GM12891 (cell line): ENCODE results near the gene UBE2E2.

Experiments used
- DNase-seq: peaks from one replicate; pipeline ENCODE4 v3.0.0; 2011; ENCODE audit warnings: low spot score; ENCODE audit not compliant: insufficient read length
- FAIRE-seq: peaks from 2 replicates; lab custom pipeline; 2011; peaks lifted over from hg19 to GRCh38; lab: Jason Lieb, UNC
- PAX5 ChIP-seq: IDR thresholded peaks from 2 replicates; pipeline ENCODE4 v1.6.1; 2011; ENCODE audit warnings: low read length, moderate library complexity, mild to moderate bottlenecking; ENCODE audit not compliant: insufficient read depth, severe bottlenecking
- POLR2A ChIP-seq: IDR thresholded peaks from 2 replicates; pipeline ENCODE4 v1.6.1; 2011; ENCODE audit warnings: low read depth, low read length, control low read depth
- POLR2AphosphoS5 ChIP-seq: IDR thresholded peaks from 2 replicates; pipeline ENCODE4 v1.6.1; 2011; ENCODE audit warnings: low read depth, low read length, control low read depth
- POU2F2 ChIP-seq: IDR thresholded peaks from 2 replicates; pipeline ENCODE4 v1.6.1; 2011; ENCODE audit warnings: low read depth, mild to moderate bottlenecking, control low read depth, low read length, moderate library complexity
- SPI1 ChIP-seq: IDR thresholded peaks from 2 replicates; pipeline ENCODE4 v1.6.1; 2011; ENCODE audit warnings: low read depth, low read length, control low read depth
- TAF1 ChIP-seq: IDR thresholded peaks from 2 replicates; pipeline ENCODE4 v1.6.1; 2011; ENCODE audit warnings: low read depth, low read length, control low read depth

The UBE2E2 gene

DNA sequence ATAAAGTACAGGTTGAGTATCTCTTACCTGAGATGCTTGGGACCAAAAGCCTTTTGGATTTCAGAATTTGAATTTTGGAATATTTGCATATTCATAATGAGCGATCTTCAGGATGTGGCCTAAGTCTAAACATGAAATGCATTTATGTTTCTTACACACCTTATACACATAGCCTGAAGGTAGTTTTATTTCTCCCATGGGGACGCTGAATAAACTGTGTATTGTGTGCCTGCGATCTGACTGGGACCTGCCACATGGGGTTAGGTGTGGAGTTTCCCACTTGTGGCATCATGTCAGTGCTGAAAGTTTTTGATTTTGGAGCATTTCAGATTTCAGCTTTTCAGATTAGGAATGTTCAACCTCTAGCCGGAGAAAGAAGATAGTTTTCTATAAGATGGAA, 35.5 kb downstream of the UBE2E2 start:
- TF ChIP-seq POU2F2 (no peak), PAX5 (no peak), POLR2A (no peak), TAF1 (no peak), SPI1 (no peak), POLR2AphosphoS5 (no peak)
- DNase-seq: no peak
- no peak for FAIRE-seq

DNA sequence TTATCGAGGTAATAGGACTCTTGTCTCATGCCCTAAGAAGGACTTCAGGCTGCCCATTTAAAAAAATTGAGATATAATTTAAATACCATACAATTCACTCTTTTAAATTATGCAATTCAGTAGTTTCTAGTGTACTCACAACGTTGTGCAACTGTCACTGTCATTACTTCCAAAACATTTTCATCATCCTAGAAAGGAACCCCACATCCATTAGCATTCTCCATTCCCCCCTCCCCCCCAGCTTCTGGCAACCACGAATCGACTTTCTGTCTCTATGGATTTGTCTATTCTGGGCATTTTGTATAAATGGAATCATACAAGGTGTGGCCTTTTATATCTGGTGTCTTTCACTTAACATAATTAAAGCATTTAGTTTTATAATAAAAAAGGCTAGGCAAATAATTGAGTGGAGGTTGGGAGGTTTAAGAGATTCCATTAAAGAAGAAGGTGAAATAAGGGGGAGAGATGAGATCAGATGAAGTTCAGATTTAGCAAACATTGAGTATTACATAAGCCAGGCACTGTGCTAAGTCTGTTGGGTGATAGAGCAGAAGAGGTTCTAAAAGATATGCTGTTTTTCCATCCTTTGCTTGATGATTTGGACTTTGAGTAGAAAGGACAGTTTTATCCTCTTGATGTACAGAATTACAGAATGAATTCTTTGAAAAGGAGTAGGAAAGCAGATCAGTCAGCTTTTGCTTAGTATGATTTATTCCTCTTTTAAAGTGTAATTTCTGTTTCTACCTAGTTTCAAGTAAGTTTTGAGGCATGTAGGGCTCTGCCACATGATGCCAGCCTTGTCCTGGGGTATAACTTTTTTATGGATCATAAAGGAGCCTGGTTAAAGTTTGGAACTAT, 36.3 kb downstream of the UBE2E2 start:
- TF ChIP-seq POLR2A (no peak), POU2F2 (no peak), TAF1 (no peak)
- no peak for FAIRE-seq
- no peak for DNase-seq

DNA sequence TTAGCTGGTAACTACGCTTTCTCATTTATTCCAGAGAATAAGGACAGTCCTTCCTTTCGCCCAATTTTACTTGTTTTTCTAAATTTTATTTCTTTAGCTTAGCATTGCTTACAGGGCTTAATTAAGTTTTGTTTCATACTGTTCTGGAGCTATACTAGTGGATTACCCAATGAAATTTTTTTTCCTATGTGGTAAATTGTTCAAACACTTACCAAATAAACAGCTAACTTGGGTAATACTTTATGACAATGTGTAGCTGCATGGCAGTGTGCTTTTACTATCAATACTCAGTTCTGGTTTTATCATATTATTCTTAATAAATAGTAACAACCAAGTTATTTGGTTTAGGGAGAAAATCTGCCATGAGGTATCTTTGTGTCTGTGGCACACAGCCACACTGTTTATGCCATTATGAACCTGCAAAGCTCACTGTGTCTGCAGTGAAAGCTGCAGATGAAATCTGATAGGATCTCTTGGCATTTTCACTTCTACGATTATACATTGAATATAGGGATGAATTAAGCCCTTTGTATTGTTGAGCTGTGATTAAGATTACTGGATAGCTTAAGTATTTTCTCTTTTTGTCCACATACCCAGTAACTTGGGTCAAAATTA, 37.2 kb downstream of the UBE2E2 start:
- FAIRE-seq (no peak), DNase-seq (no peak)
- TF ChIP-seq POLR2AphosphoS5: no peak
- TF ChIP-seq POU2F2: no peak
- TF ChIP-seq SPI1: no peak

DNA sequence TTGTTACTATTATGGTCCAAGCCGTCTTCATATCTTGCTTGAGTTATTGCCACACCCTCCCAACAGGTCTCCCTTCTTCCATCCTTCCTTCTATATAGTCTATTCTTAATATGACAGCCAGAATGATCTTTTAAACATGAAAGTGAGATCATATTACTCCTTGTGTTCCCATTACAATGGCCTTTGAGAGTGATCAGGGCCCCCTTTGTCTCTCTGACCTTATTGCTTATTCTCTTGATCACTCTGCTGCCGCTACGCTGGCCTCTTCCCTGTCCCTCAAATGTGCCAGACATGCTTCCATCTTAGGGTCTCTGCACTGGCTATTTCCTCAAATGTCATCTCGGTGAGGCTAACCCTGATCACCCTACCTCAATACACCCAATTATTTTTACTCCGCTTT, 38.1 kb downstream of the UBE2E2 start:
- TF ChIP-seq TAF1 (no peak), POLR2AphosphoS5 (no peak), POU2F2 (no peak)
- FAIRE-seq (peak; percentile 5), DNase-seq (no peak)

DNA sequence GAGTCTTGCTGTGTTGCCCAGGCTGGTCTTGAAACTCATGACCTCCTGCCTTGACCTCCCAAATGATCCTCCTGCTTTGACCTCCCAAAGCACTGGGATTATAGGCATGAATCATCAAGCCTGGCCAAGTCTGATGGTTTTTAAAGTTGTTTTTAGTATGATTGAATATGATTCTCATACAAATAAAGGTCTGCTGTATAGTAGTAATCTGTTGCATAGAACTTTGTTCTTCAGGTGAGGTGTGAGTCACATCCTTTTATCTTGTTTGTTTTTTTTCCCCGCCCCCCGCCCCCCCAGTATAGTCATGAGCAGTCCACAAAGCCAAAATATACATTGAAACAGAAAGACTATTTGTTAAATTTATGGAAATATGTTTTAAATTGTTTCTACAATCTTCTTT, 39.0 kb downstream of the UBE2E2 start:
- DNase-seq: no peak
- FAIRE-seq: no peak
- TF ChIP-seq TAF1: no peak
- TF ChIP-seq POLR2A: no peak
- no peak for TF ChIP-seq POU2F2
- TF ChIP-seq PAX5: no peak
- no peak for TF ChIP-seq SPI1
- TF ChIP-seq POLR2AphosphoS5: no peak

DNA sequence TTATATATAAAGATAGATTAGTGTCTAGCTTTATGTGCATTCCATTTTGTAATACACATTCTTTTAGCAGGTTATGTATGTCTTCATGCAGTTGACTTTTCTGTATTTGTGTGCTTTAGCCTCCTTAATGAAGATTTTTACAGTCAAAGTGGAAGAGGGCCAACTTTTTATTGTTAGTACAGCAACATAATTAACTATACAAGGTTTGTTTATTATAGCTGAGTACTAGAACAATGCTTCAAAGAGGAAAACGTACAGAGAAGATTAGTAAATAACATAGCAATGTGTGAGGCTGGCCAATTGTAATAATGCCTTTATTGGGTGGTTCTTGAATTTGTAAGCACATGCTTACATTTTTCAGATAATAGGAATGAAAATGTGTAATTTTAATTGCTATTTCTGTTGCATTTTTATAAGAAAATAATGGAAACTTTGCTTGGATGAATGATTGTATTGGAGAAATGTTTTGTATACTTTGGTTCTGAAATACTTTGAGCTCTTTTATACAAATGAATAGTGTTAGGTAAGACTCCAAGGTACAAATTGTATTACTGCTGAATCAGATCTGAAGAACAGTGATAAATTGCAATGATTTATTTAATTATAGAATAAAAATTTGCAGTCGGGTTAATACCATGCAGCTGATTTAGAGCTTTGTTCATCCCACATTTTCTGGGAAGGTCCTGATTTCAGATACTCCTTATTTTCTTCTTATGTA, 41.4 kb downstream of the UBE2E2 start:
- FAIRE-seq (no peak), DNase-seq (no peak)
- TF ChIP-seq POU2F2 (no peak), TAF1 (no peak), POLR2AphosphoS5 (no peak), PAX5 (no peak), POLR2A (no peak), SPI1 (no peak)

DNA sequence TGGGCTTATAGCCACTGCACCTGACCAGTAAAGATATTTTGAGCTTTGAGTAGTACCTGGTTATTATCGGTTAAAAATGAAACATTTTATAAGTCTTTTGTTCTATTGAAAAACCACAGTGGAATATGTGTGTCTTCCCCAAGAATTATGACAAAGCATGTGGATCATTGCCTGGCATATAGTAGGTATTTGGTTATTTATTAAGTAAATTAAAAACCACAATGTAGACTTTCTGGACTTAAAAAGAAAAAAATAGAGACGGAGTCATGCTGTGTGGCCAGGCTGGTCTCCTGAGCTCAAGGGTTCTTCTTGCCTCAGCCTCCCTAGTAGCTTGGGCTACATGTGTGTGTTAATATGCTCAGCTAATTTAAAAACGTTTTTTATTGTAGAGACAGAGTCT, 43.5 kb downstream of the UBE2E2 start:
- no peak for FAIRE-seq
- no peak for TF ChIP-seq TAF1
- no peak for TF ChIP-seq SPI1
- no peak for TF ChIP-seq POLR2AphosphoS5
- TF ChIP-seq POU2F2: no peak
- no peak for TF ChIP-seq PAX5
- TF ChIP-seq POLR2A: no peak
- DNase-seq: no peak

DNA sequence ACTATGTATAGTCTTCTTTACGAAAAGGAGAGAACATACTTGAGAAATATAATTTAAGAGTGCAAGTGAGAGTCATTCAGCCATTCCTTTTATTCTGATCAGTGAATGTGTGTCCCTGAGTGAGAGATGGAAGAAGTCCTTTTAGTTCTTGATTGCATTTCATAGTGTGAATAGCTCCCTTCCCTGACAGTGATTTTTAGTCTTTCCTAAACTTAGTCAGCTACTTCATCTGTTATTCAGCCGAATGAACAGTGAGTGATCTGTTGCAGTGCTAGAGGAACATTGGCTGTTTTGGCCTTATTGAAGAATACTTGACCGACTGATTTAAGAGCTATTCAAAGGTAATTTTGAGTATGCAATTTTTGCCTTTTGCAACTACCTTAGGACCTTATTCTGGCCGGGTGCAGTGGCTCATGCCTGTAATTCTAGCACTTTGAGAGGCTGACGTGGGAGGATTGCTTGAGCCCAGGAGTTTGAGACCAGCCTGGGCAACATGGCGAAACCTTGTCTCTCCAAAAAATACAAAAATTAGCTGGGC, 45.5 kb downstream of the UBE2E2 start:
- FAIRE-seq: peak; percentile 9
- DNase-seq: no peak
- TF ChIP-seq TAF1: no peak
- TF ChIP-seq POLR2A: no peak

DNA sequence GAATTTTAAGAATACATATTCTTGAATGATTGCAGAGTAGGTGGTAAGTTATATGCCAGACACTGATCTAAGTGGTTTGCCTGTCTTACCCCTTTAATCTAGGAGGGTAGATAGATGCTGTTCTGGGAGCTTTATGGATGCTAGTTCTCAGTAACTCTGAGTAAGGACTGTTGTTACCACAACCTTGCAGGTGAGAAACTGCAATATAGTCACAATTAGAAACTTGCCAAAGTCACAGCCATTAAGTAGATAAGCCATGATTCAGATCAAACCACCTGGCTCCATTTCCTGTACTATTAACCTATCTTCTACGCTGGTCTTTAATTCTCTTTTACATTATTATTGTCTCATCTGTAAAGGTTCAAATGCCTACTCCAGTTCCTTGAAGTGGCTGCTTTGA, 46.8 kb downstream of the UBE2E2 start:
- no peak for TF ChIP-seq PAX5
- FAIRE-seq: no peak
- no peak for DNase-seq

DNA sequence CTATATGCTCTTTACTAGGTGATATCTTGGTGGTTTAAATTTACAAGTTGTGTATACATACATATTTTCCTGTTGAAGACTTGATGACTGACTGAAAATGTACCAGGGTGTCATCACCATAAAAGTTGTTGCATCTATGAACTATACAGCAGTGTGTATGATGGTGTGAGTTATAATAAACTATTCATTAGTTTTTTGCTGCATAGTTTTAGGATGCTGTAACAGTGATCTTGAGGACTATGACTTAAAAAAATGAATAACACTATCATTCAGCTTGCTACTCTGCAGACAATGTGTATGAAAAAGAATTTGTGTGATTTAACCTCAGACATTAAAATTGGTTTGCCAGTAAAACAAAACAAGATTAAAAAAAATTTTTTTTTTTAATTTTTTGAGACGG, 49.0 kb downstream of the UBE2E2 start:
- DNase-seq: no peak
- no peak for FAIRE-seq
- TF ChIP-seq PAX5 (no peak), POLR2AphosphoS5 (no peak), POU2F2 (no peak), SPI1 (no peak), TAF1 (no peak), POLR2A (no peak)
